GM12878 (cell line): ENCODE results near the gene SLC9B1.

Experiments
- BCLAF1 ChIP-seq: fragments of 450-650 bp; IDR thresholded peaks from 2 replicates; pipeline ENCODE4 v1.6.1; 2017; ENCODE audit warnings: antibody characterized with exemption, mild to moderate bottlenecking, moderate library complexity
- EP300 ChIP-seq, 2 experiments: fragments of 150-350 bp in 1 of 2; IDR thresholded peaks; 2 replicates each; pipeline ENCODE4 v1.6.1; 2011 to 2012; ENCODE audit warnings: low read depth in 2 of 2, low read length in 2 of 2, borderline replicate concordance in 1 of 2, improper control_type of control experiment in 1 of 2, inconsistent platforms in 1 of 2; ENCODE audit not compliant: control insufficient read depth in 1 of 2
- POLR2AphosphoS2 ChIP-seq: IDR thresholded peaks from 2 replicates; pipeline ENCODE4 v1.6.1; 2011; ENCODE audit warnings: low read depth, mild to moderate bottlenecking, low read length, improper control_type of control experiment, moderate library complexity
- POLR2AphosphoS5 ChIP-seq: IDR thresholded peaks from 2 replicates; pipeline ENCODE4 v1.6.1; 2011; ENCODE audit warnings: mild to moderate bottlenecking, low read length, inconsistent platforms
- RCOR1 ChIP-seq: conservative IDR thresholded peaks from 2 replicates; pipeline ENCODE4 v1.6.1; 2012; ENCODE audit warnings: low read depth, low read length, improper control_type of control experiment
- SP1 ChIP-seq: IDR thresholded peaks from one replicate; pipeline ENCODE4 v1.6.1; 2011; ENCODE audit warnings: low read depth, low read length
- TAF1 ChIP-seq: IDR thresholded peaks from 2 replicates; pipeline ENCODE4 v1.6.1; 2011; ENCODE audit warnings: mild to moderate bottlenecking, low read depth, low read length, borderline replicate concordance
- TF ChIP-seq, protein P1 (sequence below), 3 experiments: IDR thresholded peaks in 2 of 3; conservative IDR thresholded peaks in 1 of 3; 2 replicates each; pipeline ENCODE4 v1.5.1; 2011; ENCODE audit warnings: low read depth in 3 of 3, low read length in 3 of 3, mild to moderate bottlenecking in 3 of 3, control low read depth in 2 of 3, moderate library complexity in 2 of 3, inconsistent platforms in 1 of 3, mixed read lengths in 1 of 3; ENCODE audit not compliant: control insufficient read depth in 2 of 3, insufficient read depth in 1 of 3; ENCODE audit errors: extremely low read depth in 1 of 3

DNA sequence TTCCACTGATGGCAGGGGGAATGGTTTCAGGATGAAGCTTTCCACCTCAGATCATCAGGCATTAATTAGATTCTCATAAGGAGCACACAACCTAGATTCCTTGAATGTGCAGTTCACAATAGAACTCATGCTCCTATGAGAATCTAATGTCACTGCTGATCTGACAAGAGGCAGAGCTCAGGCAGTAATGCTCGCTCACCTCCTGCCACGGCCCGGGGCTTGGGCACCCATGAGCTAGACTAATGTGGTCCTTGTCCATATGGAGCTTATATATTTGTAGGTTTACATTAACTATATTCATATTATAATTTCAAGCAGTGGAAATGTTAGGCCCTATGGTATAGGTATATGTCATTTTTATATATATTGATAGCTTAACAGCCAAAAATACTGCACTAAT is 32.6 kb upstream of the SLC9B1 start:
- TF ChIP-seq RCOR1 (no peak), EP300 (IDR thresholded peaks at IDR 0.05; ENCODE audit: borderline replicate concordance in 1 of 2, control insufficient read depth in 1 of 2, low read depth in 2 of 2, low read length in 2 of 2) (no peak), TAF1 (no peak), POLR2AphosphoS2 (no peak), BCLAF1 (no peak), SP1 (no peak), POLR2AphosphoS5 (no peak)
- TF ChIP-seq, protein P1, sequence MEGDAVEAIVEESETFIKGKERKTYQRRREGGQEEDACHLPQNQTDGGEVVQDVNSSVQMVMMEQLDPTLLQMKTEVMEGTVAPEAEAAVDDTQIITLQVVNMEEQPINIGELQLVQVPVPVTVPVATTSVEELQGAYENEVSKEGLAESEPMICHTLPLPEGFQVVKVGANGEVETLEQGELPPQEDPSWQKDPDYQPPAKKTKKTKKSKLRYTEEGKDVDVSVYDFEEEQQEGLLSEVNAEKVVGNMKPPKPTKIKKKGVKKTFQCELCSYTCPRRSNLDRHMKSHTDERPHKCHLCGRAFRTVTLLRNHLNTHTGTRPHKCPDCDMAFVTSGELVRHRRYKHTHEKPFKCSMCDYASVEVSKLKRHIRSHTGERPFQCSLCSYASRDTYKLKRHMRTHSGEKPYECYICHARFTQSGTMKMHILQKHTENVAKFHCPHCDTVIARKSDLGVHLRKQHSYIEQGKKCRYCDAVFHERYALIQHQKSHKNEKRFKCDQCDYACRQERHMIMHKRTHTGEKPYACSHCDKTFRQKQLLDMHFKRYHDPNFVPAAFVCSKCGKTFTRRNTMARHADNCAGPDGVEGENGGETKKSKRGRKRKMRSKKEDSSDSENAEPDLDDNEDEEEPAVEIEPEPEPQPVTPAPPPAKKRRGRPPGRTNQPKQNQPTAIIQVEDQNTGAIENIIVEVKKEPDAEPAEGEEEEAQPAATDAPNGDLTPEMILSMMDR (IDR thresholded peaks at IDR 0.05 in 2 of 3, conservative IDR thresholded peaks at IDR 0.05 in 1 of 3; ENCODE audit: control insufficient read depth in 2 of 3, extremely low read depth in 1 of 3, insufficient read depth in 1 of 3, low read depth in 3 of 3, low read length in 3 of 3) = no peak
